ENCODE results near the gene BACE2.

DNA sequence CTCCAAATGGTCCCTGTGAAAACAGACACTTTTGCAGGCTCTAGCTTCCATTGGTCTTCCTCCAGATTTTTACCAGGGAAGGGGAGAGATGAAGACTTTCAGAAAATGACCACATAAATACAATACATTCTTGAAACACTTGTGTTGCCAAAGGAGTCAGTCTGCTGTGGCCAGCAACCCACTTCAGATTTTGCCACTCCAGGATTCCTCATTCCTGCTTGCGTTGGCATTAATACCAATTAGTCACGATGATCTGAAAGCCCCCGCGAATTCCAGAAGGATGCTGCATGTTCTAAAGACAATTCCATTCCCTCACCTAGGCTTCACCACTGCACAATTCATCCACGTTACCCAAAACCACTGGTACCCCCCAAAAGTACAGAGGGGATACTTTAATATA, 7.9 kb upstream of the BACE2 start:
- TF ChIP-seq ZEB2 (tag by site-specific recombination; IDR thresholded peaks at IDR 0.05) (no peak), PRDM1 (tag by site-specific recombination; IDR thresholded peaks at IDR 0.05) (no peak), REST (tag by site-specific recombination; IDR thresholded peaks at IDR 0.05) (no peak), HOXA7 (CRISPR knock-in tag; IDR thresholded peaks at IDR 0.05; ENCODE audit: borderline replicate concordance) (no peak), ZBTB21 (tag by site-specific recombination; IDR thresholded peaks at IDR 0.05) (no peak), ZBTB17 (tag by site-specific recombination; IDR thresholded peaks at IDR 0.05) (no peak), ZNF830 (tag by site-specific recombination; IDR thresholded peaks at IDR 0.05; ENCODE audit: low read depth) (no peak), ZSCAN30 (tag by site-specific recombination; IDR thresholded peaks at IDR 0.05) (no peak), CTCF (tag by site-specific recombination; IDR thresholded peaks at IDR 0.05) (no peak)
- TF ChIP-seq, protein P1, sequence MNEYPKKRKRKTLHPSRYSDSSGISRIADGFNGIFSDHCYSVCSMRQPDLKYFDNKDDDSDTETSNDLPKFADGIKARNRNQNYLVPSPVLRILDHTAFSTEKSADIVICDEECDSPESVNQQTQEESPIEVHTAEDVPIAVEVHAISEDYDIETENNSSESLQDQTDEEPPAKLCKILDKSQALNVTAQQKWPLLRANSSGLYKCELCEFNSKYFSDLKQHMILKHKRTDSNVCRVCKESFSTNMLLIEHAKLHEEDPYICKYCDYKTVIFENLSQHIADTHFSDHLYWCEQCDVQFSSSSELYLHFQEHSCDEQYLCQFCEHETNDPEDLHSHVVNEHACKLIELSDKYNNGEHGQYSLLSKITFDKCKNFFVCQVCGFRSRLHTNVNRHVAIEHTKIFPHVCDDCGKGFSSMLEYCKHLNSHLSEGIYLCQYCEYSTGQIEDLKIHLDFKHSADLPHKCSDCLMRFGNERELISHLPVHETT (tag by site-specific recombination; IDR thresholded peaks at IDR 0.05) = no peak
